ENCODE data around the gene PDE7B. TPM values are rescaled to one million over a fixed set of nuclear protein-coding genes. Genes with fewer than 3 reads are reported as not detected.

Gene PDE7B
- total and polyA plus RNA-seq, 2 donors (not counting 1 experiment from before 2014, with no cell fraction given), result 2.6 to 7.5 TPM

DNA sequence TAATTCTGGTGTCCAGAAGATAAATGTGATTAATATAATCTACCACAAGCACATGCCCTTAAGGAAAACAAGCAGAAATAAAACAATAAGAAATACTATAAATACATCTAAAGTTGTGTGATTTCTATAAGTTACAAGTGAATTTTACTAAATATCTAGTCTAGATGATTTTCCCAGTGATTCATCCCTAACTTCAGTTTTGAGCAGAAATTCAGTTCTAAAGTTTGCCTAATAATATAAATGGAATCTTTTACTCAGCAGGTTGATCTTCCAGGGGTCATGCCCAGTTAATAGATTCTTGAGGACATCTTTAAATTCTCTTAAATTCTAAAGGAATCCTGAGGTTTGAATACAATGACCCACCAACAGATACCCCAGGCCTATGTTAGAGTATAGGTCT, 37.3 kb downstream of the PDE7B start:
- Histone ChIP-seq H3K9me3 (ENCODE audit: control extremely low read depth in 1 of 3, control insufficient read depth in 2 of 3, insufficient read depth in 1 of 3, low read length in 2 of 3) (no peaks in the 10 kb centered on the region), H3K9ac (ENCODE audit: low read length) (no peak overlapping the region), H3K27ac (ENCODE audit: low read length in 2 of 2) (no peak overlapping the region), H3K36me3 (replicated peaks in 1 of 2; ENCODE audit: control extremely low read depth in 1 of 2, control insufficient read depth in 1 of 2, extremely low read depth in 1 of 2, insufficient read depth in 2 of 2, low read length in 1 of 2) (peaks cover 0 to 1% of the 10 kb centered on the region in 2 experiments), H2AFZ (ENCODE audit: insufficient read depth, low read depth, low read length, poor library complexity, severe bottlenecking) (no peak overlapping the region), H3K4me2 (replicated peaks; ENCODE audit: low read depth, low read length, poor library complexity, severe bottlenecking) (no peak overlapping the region), H3K79me2 (ENCODE audit: control insufficient read depth, insufficient read depth, low read length) (peaks cover 11% of the 10 kb centered on the region), H4K20me1 (ENCODE audit: control insufficient read depth, insufficient read depth, low read length, poor library complexity, severe bottlenecking) (no peaks in the 10 kb centered on the region), H3K27me3 (replicated peaks in 1 of 4; ENCODE audit: control extremely low read depth in 1 of 4, control insufficient read depth in 3 of 4, insufficient read depth in 4 of 4, low read length in 3 of 4) (no peaks in the 10 kb centered on the region), H3K4me3 (ENCODE audit: control extremely low read depth in 1 of 5, extremely low read depth in 1 of 5, insufficient read depth in 1 of 5, low read depth in 2 of 5, low read length in 4 of 5) (no peak overlapping the region), H3K4me1 (ENCODE audit: control insufficient read depth in 2 of 2, insufficient read depth in 2 of 2, low read length in 2 of 2) (peaks cover 0 to 9% of the 10 kb centered on the region in 2 donors)
- Mint-ChIP-seq H3K27ac (no peak overlapping the region), H3K4me1 (peaks cover 16% of the 10 kb centered on the region), H3K27me3 (no peaks in the 10 kb centered on the region), H3K4me3 (no peak overlapping the region), H3K9me3 (ENCODE audit: insufficient read depth) (no peaks in the 10 kb centered on the region)
- DNase-seq, result no peak
- POLR2A ChIA-PET, result no interaction called here
- intact Hi-C loops (cut with micrococcal nuclease), result loop anchor here (10.0 kb wide), 1 partner anchor 704 kb away; the partner anchor contains the start of gene MYB
- TF ChIP-seq, protein P1, sequence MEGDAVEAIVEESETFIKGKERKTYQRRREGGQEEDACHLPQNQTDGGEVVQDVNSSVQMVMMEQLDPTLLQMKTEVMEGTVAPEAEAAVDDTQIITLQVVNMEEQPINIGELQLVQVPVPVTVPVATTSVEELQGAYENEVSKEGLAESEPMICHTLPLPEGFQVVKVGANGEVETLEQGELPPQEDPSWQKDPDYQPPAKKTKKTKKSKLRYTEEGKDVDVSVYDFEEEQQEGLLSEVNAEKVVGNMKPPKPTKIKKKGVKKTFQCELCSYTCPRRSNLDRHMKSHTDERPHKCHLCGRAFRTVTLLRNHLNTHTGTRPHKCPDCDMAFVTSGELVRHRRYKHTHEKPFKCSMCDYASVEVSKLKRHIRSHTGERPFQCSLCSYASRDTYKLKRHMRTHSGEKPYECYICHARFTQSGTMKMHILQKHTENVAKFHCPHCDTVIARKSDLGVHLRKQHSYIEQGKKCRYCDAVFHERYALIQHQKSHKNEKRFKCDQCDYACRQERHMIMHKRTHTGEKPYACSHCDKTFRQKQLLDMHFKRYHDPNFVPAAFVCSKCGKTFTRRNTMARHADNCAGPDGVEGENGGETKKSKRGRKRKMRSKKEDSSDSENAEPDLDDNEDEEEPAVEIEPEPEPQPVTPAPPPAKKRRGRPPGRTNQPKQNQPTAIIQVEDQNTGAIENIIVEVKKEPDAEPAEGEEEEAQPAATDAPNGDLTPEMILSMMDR (IDR thresholded peaks at IDR 0.05), result no peak
- TF ChIP-seq EZH2 (IDR thresholded peaks at IDR 0.05; ENCODE audit: borderline replicate concordance, insufficient read depth, low read depth, low read length, poor library complexity, severe bottlenecking), result no peak
- CTCF ChIA-PET, result interaction anchor here (0.6 kb wide), 1 partner anchor 17 kb away, joined by 3 read pairs; no protein-coding TSS in a partner anchor
- ATAC-seq (ENCODE audit: low read depth), result no peak

DNA sequence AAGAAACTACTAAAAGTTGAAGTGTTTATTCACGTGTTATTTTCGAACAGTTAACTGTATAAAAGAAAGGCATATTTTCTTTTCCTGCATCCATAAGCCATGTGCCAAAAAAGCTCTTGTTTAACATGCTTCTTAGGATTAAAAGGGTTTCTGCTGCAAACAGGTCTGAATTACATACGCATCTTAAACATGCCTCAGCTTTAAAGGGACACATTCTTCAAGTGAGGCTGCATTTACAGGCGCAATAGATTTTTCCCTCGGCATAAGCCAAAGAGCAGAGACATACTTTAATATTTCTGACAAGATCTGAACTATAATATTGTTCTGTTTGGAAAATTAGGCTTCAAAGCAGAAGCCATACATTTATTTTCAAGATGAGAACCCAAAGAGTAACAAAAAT, 39.4 kb downstream of the PDE7B start:
- Histone ChIP-seq H3K27ac (ENCODE audit: low read length in 2 of 2) (no peak overlapping the region), H3K27me3 (replicated peaks in 1 of 4; ENCODE audit: control extremely low read depth in 1 of 4, control insufficient read depth in 3 of 4, insufficient read depth in 4 of 4, low read length in 3 of 4) (no peaks in the 10 kb centered on the region), H3K36me3 (replicated peaks in 1 of 2; ENCODE audit: control extremely low read depth in 1 of 2, control insufficient read depth in 1 of 2, extremely low read depth in 1 of 2, insufficient read depth in 2 of 2, low read length in 1 of 2) (peaks cover 0 to 1% of the 10 kb centered on the region in 2 experiments), H3K79me2 (ENCODE audit: control insufficient read depth, insufficient read depth, low read length) (peaks cover 11% of the 10 kb centered on the region), H3K9ac (ENCODE audit: low read length) (no peak overlapping the region), H4K20me1 (ENCODE audit: control insufficient read depth, insufficient read depth, low read length, poor library complexity, severe bottlenecking) (no peaks in the 10 kb centered on the region), H2AFZ (ENCODE audit: insufficient read depth, low read depth, low read length, poor library complexity, severe bottlenecking) (no peak overlapping the region), H3K9me3 (ENCODE audit: control extremely low read depth in 1 of 3, control insufficient read depth in 2 of 3, insufficient read depth in 1 of 3, low read length in 2 of 3) (no peaks in the 10 kb centered on the region), H3K4me3 (ENCODE audit: control extremely low read depth in 1 of 5, extremely low read depth in 1 of 5, insufficient read depth in 1 of 5, low read depth in 2 of 5, low read length in 4 of 5) (no peak overlapping the region), H3K4me2 (replicated peaks; ENCODE audit: low read depth, low read length, poor library complexity, severe bottlenecking) (no peak overlapping the region), H3K4me1 (ENCODE audit: control insufficient read depth in 2 of 2, insufficient read depth in 2 of 2, low read length in 2 of 2) (peaks cover 0 to 9% of the 10 kb centered on the region in 2 donors)
- DNase-seq (no peak), ATAC-seq (ENCODE audit: low read depth) (no peak)
- Mint-ChIP-seq H3K4me3 (no peak overlapping the region), H3K9me3 (ENCODE audit: insufficient read depth) (no peaks in the 10 kb centered on the region), H3K4me1 (peaks cover 7% of the 10 kb centered on the region), H3K27ac (no peak overlapping the region), H3K27me3 (no peaks in the 10 kb centered on the region)
- ChIA-PET CTCF (no interaction called here), POLR2A (no interaction called here)
- TF ChIP-seq EZH2 (IDR thresholded peaks at IDR 0.05; ENCODE audit: borderline replicate concordance, insufficient read depth, low read depth, low read length, poor library complexity, severe bottlenecking), result no peak
- TF ChIP-seq, protein P1 (IDR thresholded peaks at IDR 0.05), result no peak
- intact Hi-C loops (cut with micrococcal nuclease), result no loop called here
- WGBS (ENCODE audit: insufficient coverage), result 100% methylated on average over 1 of the region's 5 CpGs
